GM21381 (cell line): Measurements from ENCODE around the gene HAUS1.
A peak's percentile ranks its signal among the peaks of the same experiment; 100 is the strongest.
"Not testable (repeated sequence)": the region's sequence is repeated elsewhere in the genome, so short reads cannot be mapped to it uniquely, and the experiment has no call there.

Experiments
- ATAC-seq: cut with Tn5 transposase; IDR thresholded peaks from one replicate; pipeline ENCODE4 v1.9.1; 2021; ENCODE audit warnings: mild to moderate bottlenecking, moderate library complexity; ENCODE audit not compliant: unreplicated experiment

The HAUS1 gene

DNA sequence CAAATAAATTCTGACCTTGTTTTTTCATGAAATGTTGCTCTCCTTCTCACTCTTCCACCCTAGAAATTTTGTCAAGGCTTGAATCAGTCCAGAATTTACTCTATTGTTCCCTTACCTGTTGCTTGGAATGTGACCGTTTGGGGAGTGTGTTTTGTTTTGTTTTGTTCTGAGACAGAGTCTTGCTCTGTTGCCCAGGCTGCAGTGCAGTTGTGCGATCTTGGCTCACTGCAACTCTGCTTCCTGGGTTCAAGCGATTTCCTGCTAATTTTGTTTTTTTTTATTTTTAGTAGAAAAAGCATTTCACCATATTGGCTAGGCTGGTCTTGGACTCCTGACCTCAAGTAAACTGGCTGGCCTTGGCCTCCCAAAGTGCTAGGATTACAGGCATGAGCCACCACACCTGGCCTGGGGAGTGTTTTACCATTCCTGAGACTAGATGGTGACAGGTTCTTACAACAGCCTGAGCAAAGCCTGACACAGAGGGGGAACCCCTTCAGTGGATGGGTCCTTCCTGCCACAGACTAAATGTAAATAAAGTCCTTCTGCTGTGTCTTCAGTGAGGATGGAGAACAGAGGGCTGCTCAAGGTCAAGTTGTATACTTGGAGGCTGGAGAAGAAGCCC is 52.0 kb downstream of the HAUS1 start:
- no peak for ATAC-seq

DNA sequence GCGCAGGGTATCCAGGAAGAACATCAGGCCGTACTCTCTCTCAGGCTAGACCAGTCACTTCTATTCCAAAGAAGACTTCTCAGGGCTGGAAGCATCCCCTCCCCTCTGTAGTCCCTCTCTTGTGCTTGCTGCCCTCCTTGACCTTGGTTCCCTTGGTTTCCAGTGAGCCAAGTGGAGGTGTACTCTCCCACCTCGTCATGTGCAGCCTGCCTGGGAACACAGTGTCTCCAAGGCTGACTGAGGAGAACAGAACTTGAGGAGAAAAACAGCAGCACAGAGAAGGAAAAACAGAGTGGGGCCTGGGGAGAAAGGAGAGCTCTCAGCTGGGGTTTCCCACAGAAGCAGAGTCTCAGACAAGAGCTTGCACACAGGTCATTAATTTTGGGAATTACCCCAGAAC is 52.7 kb downstream of the HAUS1 start:
- no peak for ATAC-seq

DNA sequence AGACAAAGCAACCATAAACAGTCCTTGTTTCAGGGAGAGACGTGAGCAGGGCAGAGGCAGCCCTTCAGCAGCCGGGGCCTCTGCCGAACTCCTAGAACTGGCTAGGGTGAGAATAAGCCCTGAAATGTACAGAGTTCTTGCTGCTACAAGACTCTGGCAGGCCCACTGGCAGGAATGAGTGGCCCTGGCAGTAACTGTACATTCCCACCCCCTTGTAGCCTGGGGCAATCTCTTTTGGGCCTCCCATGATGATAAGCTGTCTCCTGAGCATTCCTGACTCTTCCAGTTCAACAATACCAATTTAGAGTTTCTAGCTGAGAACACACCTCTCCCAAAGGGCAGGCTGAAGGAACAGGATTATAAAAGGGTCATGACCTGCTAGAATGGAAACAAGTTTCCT is 54.3 kb downstream of the HAUS1 start:
- ATAC-seq = no peak

DNA sequence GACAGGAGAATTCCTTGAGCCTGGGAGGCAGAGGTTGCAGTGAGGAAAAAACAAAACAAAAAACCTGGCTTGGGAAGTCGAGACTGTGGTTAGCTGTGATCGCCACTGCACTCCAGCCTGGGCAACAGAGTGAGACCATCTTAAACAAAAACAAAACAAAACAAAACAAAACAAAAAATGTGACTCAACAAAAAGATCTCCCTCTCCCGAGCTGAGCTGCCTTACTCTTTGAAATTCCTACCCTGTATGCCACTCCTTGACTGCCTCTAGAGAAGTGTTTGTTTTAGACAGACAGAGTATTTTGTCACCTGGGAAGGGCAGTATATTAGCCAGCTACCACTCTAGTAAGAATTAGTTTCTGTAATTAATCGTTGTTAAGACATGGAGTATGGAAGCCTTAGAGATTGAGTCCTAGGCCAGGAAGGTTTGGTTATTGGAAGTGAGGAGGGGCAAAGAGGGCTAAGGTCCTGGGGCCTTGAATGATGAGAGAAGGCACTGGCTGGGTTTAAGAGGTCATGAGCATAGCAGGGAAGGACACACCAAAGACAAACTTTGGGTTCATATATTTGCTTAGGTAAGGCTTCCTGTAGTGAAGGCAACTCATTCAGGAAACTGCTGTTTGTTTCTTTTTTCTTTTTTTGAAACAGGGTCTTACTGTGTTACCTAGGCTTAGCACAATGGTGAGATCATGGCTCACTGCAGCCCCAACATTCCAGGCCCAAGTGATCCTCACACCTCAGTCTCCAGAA is 56.0 kb downstream of the HAUS1 start:
- no peak for ATAC-seq

DNA sequence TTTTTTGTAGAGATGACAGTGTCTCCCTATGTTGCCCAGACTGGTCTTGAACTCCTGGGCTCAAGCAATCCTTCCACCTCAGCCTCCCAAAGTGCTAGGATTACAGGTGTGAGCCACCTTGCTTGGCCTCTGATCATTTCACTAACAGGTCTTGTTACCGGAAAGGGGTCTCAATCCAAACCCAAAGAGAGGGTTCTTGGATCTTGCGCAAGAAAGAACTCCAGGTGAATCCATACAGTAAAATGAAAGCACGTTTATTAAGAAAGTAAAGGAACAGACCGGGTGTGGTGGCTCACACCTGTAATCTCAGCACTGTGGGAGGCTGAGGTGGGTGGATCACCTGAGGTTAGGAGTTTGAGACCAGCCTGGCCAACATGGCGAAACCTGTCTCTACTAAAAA is 56.7 kb downstream of the HAUS1 start:
- not testable (repeated sequence) for ATAC-seq

DNA sequence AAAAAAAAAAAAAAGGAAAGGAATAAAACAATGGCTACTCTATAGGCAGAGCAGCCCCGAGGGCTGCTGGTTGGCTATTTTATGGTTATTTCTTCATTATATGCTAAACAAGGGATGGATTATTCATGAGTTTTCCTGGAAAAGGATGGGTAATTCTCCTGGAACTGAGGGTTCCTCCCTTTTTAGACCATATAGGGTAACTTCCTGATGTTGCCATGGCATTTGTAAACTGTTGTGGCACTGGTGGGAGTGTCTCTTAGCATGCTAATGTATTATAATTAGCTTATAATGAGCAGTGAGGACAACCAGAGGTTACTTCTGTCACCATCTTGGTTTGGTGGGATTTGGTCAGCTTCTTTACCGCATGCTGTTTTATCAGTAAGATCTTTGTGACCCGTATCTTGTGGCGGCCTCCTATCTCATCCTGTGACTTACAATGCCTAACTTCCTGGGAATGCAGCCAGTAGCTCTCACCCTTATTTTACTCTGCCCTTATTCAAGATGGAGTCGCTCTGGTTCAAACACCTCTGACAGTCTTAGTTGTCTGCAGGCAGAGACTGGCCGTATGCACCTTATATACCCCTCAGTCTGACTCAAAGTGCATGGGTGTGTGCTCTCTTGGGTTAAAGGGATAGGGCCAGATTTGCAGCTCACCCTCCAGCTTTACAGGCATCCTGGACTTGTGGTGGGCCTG is 57.7 kb downstream of the HAUS1 start:
- ATAC-seq = no peak

DNA sequence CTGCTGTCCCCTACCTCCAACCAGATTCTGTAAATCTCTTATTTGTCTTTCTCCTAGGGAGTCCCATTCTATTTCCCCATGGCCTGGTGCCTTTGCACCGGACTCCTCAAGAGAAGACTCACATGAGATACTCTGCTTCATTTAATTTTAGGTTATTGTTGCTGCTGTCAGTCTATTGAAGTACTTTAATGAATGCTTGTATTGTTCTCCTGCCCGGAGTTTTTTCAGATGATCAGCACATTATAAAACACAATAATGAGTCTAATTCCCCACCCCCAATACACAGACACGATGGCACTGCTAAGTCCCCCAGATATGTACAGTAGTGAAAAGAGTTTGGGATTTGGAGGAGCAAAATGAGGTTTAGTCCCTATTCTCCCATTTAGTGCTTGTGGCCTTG is 58.9 kb downstream of the HAUS1 start:
- no peak for ATAC-seq

DNA sequence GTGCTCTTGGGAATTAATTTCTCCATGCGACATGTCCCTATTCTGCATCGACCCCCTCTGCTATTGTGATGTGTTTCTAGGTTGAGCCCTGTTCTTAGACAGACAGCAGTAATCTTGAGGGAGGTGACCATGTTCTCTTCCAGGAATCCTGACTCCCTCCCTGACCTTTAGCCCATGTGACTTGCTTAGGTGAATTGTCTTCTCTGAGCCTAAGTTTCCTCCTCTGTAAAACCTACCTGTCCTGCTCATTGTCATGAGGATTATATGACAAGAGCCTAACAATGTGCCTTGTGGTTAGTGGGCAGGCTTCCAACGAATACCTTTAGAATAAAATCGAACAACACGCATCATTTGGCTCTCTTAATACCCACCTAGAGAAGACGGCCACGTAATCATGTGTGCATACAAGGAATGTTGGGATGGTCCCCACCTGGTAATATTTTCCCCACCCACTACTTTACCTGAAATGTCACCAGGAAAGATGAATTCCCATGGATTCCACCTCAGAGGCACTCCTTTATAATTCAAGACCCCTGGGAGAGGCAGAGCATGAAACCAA is 59.8 kb downstream of the HAUS1 start:
- no peak for ATAC-seq

DNA sequence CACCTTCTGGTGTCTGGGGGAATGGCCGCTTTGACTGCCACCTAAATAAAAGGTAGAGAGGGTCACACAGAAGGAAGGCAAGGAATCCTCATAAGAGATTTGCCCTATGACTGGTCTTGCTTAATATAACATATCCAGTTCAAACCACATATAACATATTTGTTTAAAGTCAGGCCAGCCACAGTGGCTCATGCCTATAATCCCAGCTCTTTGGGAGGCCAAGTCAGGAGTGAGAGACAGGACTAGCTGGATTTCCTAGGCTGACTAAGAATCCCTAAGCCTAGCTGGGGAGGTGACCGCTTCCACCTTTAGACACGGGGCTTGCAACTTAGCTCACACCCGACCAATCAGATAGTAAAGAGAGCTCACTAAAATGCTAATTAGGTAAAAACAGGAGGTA is 60.3 kb downstream of the HAUS1 start:
- not testable (repeated sequence) for ATAC-seq

DNA sequence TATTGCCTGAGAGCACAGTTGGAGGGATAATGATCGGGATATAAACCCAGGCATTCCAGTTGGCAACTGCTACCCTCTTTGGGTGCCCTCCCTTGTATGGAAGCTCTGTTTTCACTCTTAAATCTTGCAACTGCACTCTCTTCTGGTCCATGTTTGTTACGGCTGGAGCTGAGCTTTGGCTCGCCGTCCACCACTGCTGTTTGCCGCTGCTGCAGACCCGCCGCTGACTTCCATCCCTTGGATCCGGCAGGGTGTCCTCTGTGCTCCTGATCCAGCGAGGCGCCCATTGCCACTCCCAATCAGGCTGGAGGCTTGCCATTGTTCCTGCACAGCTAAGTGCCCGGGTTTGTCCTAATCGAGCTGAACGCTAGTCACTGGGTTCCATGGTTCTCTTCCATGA is 60.7 kb downstream of the HAUS1 start:
- no peak for ATAC-seq

DNA sequence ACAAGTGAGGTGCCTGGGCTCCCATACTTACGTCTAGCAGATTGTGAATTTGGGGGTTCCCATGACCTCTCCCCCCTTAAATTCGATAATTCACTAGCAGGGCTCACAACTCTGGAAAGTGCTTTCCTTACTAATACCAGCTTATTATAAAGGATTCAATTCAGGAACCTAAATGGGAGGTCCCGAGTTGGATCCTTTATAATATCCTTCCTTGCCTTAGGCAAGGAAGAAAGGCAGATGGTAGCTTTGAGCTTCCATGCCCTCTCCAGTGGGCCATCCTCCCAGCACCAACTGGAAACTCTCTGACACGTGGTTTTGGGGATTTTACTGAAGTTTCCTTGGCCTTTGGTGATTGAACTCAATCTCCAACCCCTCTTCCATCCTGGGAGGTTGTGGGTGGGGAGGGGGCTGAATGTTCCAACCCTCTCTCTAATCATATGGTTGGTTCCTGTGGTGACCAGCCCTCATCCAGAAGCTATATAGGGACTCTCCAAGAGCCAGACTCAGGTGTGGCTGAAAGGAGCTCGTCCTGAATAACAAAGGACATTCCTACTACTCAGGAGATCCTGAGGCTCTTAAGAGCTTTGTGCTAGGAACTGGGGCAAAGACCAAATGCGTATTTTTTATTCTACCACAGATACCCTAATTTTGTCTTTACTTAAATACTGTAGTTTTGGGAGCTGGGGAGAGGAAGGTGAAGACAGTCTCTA is 62.2 kb downstream of the HAUS1 start:
- ATAC-seq = no peak

DNA sequence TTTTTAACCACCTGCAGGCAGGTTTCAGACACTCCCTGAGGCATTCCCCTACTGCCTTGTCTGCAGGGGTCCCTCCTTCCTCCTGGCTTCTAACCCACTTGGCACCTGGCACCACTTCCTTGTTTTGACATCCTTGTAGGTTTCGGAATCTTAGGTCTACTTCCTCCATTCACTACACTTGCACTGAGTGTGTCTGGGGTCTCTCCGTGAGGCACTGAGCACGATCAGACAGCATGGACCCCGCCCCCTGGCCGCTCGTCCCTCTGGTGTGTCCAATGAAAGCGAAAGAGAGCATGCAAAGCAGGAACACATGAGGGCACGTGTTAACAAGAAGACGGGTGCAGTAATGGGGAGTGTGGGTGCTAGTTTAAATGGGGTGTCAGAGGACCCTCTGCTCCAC is 63.8 kb downstream of the HAUS1 start:
- peak; percentile 90 for ATAC-seq

DNA sequence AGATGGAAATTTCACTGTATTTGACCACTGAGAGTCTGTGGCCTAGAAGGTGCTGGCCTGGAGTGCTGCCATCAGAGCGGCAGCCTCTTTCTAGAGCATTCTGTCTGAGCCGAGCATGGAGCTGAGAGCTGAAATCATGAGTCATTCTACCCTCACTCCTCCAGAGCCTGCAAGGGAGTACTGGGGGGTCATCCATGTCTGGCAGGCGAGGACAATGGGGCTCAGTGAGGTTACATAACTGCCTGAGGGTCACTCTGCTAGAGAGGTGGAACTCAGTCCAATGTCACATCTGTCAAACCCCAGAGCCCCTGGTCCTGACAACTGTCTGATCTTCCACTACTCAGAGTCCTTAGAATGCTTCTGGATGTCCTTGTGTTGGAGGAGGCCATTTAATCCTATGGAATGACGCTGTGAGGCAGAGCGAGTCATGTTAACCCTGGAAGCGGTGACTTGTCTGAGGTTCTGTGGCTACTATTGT is 65.3 kb downstream of the HAUS1 start:
- no peak for ATAC-seq

DNA sequence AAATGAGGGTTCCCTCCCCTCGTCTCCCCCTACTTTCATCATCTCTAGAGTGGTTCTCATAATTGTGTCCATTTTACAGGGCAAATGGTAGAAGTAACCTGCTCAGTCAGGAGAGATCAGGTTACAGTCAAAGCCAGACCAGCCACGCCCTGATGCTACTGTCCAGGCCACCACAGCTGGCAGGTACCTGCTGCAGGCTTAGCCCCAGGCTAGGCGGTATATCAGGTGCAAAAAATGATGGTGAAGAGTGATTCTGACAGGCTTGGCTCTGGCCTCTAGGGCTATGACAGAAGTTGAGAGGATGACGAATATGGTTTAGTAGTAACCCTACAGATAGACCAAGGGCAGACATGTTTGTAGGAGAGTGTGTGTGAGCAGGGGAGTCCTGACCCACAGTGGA is 67.1 kb downstream of the HAUS1 start:
- ATAC-seq = no peak

DNA sequence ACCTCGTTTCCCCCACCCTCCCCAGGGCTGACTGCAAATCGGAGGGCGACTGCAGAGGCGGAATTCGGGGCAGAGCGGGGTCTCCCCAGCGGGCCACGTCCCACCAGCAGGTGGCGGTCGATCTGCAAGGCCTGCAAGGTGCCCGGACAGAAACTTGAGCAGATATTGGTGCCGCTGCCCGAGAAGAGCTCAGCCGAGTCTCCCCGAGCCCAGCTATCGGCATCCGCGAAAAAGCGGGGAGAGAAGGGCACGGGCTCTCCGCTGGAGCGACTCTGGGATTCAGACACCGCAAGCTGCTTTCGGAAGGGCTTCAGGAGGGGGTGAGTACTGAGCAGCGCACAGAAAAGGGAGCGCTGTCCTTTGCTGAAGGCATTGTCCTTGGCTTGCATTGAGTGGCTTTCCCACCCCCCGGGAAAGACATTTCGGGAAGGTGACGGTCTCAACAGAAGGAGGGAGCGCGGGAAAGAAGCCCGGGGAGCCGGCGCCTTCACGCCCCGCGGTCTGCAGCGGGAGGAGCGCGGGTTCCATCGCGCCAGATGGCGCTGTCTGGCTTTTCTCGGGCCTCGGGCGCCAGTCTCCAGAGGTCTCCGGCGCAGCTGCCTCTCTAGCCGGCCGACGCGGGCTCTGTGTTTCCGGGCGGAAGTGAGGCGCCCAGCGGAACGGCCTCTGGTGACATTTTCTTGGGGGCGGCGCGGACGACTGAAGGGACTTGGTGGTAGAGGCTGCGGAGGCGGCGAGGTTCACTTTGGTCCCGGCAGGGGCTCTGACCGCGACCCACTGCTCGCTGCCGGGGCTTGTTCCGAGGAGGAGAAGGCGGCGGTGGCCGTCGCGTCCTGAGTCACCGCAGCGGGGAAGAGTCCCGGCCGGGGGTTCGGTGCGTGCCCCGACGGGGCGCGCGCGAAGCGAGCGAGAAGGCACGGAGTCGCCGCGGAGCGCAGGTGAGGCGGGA is 69.5 kb downstream of the HAUS1 start:
- peak; percentile 82 for ATAC-seq

DNA sequence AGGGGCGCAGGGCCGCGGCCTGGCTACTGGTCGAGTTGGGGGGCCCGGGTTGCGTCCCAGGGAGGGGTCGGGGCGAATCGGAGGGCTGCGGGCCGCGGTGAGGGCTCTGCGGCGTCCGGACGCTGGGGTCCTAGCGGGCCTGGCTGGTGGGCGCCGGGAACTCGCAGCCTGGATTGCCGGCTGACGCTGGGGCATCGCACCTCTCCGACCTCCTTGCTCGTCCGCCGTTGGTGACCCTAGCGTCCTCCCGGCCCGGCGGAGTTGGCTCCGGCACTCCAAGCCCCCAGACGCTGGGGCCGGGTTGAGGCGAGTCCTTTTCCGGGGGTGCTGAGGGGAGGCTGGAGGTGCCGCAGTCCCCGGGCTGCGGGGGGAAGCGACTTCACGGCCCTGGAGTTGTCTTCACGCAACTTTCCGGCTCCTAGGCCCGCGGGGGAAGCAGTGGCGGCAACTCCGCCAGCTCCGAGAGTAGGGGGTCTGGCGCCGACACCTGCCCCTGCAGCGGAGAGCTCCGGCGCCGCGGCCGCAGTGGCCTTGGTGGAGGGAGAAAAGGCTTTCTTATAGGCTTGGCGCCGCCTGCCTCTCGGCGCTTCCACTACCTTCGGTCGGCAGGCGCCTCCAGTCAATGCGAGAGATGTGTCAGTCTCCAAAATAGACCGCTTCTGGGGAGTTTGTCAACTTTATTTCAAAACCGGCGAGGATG is 70.3 kb downstream of the HAUS1 start:
- peak; percentile 21 for ATAC-seq

DNA sequence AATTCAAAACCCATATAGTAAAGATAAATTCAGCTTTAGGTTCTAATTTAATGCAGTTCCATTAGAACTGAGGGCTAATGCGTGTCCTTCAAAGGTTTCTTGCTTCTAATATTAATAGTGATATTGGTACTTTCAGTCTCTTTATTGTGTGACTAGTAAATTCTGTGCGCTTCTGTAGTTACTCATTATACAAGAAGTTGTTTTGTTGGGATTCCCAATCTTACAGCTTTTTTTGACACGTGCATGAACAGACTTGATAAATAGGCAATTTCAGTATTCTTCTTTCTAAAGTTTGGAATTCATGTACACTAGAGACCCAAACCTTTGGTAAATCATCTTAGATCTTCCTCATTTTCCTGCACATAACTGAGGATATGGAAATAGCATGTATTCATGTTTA is 71.8 kb downstream of the HAUS1 start:
- ATAC-seq = no peak
